B cell (primary cell): ENCODE measurements around the gene ZNF410. TPM values are rescaled to one million over a fixed set of nuclear protein-coding genes. Genes with fewer than 3 reads are reported as not detected.
A peak's percentile ranks its signal among the peaks of the same experiment; 100 is the strongest.

Source experiments
- ATAC-seq: fragments of 200-7000 bp; cut with Tn5 transposase; one replicate; pipeline ENCODE4 v1.10.0; 2021; ENCODE audit warnings: low read depth, mild to moderate bottlenecking, moderate number of reproducible peaks, moderate library complexity
- CTCF ChIA-PET: fragments of 350-600 bp; sonication (Branson Sonifier 250); formaldehyde crosslinking; loops from one replicate; lab custom pipeline; 2021; ENCODE audit warnings: antibody characterized with exemption, inconsistent platforms; lab: Charles Lee
- POLR2A ChIA-PET: fragments of 350-600 bp; sonication (Branson Sonifier 250); formaldehyde crosslinking; loops from one replicate; lab custom pipeline; 2021; ENCODE audit warnings: antibody characterized with exemption; lab: Charles Lee
- DNase-seq: peaks from one replicate; pipeline ENCODE4 v3.0.0; 2013
- H2AFZ ChIP-seq: 2 replicates; pipeline ENCODE4 v1.6.1; 2012; ENCODE audit warnings: mild to moderate bottlenecking, low read depth, low read length; ENCODE audit not compliant: insufficient read depth, poor library complexity, severe bottlenecking
- H3K27ac ChIP-seq, 2 donors: 1 replicate in 1 of 2; 2 replicates in 1 of 2; pipeline ENCODE4 v1.5.1; 2012 to 2013; ENCODE audit warnings: low read length in 2 of 2, mild to moderate bottlenecking in 2 of 2, moderate library complexity in 1 of 2
- H3K27me3 ChIP-seq, 4 experiments: fragments of 200-600 bp in 1 of 4; sonication (generic) in 1 of 4; replicated peaks in 1 of 4; 1 replicate in 2 of 4; 2 replicates in 2 of 4; pipeline versions ENCODE4 v1.6.1 to v1.7.0; 2013 to 2016; ENCODE audit warnings: low read length in 3 of 4, mild to moderate bottlenecking in 2 of 4, mixed read lengths in 1 of 4, moderate library complexity in 1 of 4; ENCODE audit not compliant: insufficient read depth in 4 of 4, control insufficient read depth in 3 of 4; ENCODE audit errors: control extremely low read depth in 1 of 4
- H3K36me3 ChIP-seq, 2 experiments: replicated peaks in 1 of 2; 1 replicate in 1 of 2; 2 replicates in 1 of 2; pipeline versions ENCODE4 v1.6.1 to v1.7.1; 2013; ENCODE audit warnings: low read length in 1 of 2; ENCODE audit not compliant: insufficient read depth in 2 of 2, control insufficient read depth in 1 of 2; ENCODE audit errors: control extremely low read depth in 1 of 2, extremely low read depth in 1 of 2
- H3K4me1 ChIP-seq, 2 donors: fragments of 200-600 bp in 1 of 2; sonication (generic) in 1 of 2; 1 replicate in 1 of 2; 2 replicates in 1 of 2; pipeline versions ENCODE4 v1.5.1 to v1.6.1; 2013 to 2017; ENCODE audit warnings: low read length in 2 of 2; ENCODE audit not compliant: control insufficient read depth in 2 of 2, insufficient read depth in 2 of 2
- H3K4me2 ChIP-seq: replicated peaks from 2 replicates; pipeline ENCODE3; 2012; ENCODE audit warnings: mild to moderate bottlenecking, low read depth, low read length; ENCODE audit not compliant: poor library complexity, severe bottlenecking
- H3K4me3 ChIP-seq, 5 experiments: fragments of 200-600 bp in 1 of 5; sonication (generic) in 1 of 5; 1 replicate in 3 of 5; 2 replicates in 2 of 5; pipeline versions ENCODE4 v1.5.1 to v1.7.0; 2011 to 2016; ENCODE audit warnings: low read length in 4 of 5, mild to moderate bottlenecking in 4 of 5, low read depth in 2 of 5, control low read depth in 1 of 5, moderate library complexity in 1 of 5; ENCODE audit not compliant: insufficient read depth in 1 of 5; ENCODE audit errors: control extremely low read depth in 1 of 5, extremely low read depth in 1 of 5
- H3K79me2 ChIP-seq: fragments of 200-600 bp; sonication (generic); one replicate; pipeline ENCODE4 v1.6.0; 2016; ENCODE audit warnings: low read length; ENCODE audit not compliant: control insufficient read depth, insufficient read depth
- H3K9ac ChIP-seq: fragments of 200-600 bp; sonication (generic); 2 replicates; pipeline ENCODE4 v1.6.1; 2017; ENCODE audit warnings: mild to moderate bottlenecking, low read length, moderate library complexity
- H3K9me3 ChIP-seq, 3 donors: one replicate each; pipeline versions ENCODE4 v1.6.1 to v1.7.1; 2013; ENCODE audit warnings: low read length in 2 of 3; ENCODE audit not compliant: control insufficient read depth in 2 of 3, insufficient read depth in 1 of 3; ENCODE audit errors: control extremely low read depth in 1 of 3
- H4K20me1 ChIP-seq: 2 replicates; pipeline ENCODE4 v1.6.0; 2012; ENCODE audit warnings: mild to moderate bottlenecking, low read length; ENCODE audit not compliant: insufficient read depth, control insufficient read depth, poor library complexity, severe bottlenecking
- H3K27ac Mint-ChIP-seq: one replicate; pipeline ENCODE4 v1.8.0; 2021; ENCODE audit warnings: mixed read lengths
- H3K27me3 Mint-ChIP-seq: one replicate; pipeline ENCODE4 v1.8.0; 2021; ENCODE audit warnings: mixed read lengths
- H3K4me1 Mint-ChIP-seq: one replicate; pipeline ENCODE4 v1.8.0; 2021; ENCODE audit warnings: mixed read lengths
- H3K4me3 Mint-ChIP-seq: one replicate; pipeline ENCODE4 v1.8.0; 2021; ENCODE audit warnings: mixed read lengths
- H3K9me3 Mint-ChIP-seq: one replicate; pipeline ENCODE4 v1.8.0; 2022; ENCODE audit warnings: mixed read lengths; ENCODE audit not compliant: insufficient read depth
- EZH2 ChIP-seq: IDR thresholded peaks from 2 replicates; pipeline ENCODE4 v1.6.1; 2012; ENCODE audit warnings: borderline replicate concordance, low read depth, mild to moderate bottlenecking, moderate library complexity, low read length; ENCODE audit not compliant: insufficient read depth, poor library complexity, severe bottlenecking
- WGBS: methylation state at CpG from one replicate; pipeline ENCODE4 v1.1.5; 2013; ENCODE audit warnings: missing lambda C conversion rate; ENCODE audit not compliant: insufficient coverage; 5-methylcytosine and 5-hydroxymethylcytosine counted together
- intact Hi-C: fragments of 100-400 bp; cut with micrococcal nuclease; formaldehyde crosslinking; loops from one replicate; pipeline ENCODE4 v1.10.0; 2022
- polyA plus RNA-seq: library from polyadenylated mRNA; depleted of rRNA; stranded (reverse); fragments of >200 nt; gene quantifications from 2 replicates; pipeline ENCODE4 v1.2.3, GENCODE V29; 2012
- total RNA-seq, 2 donors: library from RNA; stranded (reverse); fragments of 120-200 nt in 1 of 2; gene quantifications; 1 replicate in 1 of 2; 2 replicates in 1 of 2; pipeline versions ENCODE4 v1.2.3 to v1.2.4, GENCODE V29; 2013 to 2022
- TF ChIP-seq, protein P1 (sequence below): fragments of 200-600 bp; IDR thresholded peaks from one replicate; pipeline ENCODE4 v1.8.0; 2022; ENCODE audit warnings: antibody characterized with exemption, mild to moderate bottlenecking

ZNF410 gene
- total and polyA plus RNA-seq, 2 donors (not counting 1 experiment from before 2014, with no cell fraction given): 18.9 to 69.0 TPM

DNA sequence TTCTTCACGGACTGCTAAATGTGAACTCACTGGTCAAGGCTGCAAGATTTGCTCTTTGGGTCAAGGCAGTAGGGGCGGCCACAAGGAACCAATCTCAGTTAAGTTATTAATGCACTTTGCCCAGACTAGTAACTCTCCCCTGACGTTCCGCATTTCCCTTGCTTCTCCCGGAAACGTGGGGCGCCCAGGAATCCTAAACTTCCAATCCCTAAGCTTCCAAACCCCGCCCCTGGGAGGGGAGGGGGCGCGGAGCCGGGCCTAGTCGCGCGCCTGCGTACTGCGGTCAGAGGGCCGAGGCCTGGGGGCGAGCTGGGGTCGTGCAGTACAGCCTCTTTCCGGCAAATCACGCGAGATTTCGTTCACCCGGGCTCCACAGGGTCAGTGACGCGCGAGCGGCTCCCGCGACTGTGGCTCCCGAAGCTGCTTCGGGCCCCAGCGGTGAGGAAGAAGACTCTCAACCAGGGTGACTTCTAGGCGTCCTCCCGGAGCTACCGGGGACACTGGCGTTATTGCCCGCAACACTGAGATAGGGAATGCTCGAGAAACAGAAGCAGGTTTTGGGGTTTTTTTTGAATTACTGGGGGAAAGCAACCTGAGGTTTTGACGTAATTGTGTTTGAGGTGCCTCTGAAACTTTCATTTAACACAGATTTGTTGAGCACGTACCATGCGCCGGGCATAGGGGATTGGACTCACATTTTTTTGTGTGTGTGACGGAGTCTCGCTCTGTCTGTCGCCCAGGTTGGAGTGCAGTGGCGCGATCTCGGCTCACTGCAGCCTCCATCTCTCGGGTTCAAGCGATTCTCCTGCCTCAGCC, 34.9 kb upstream of the ZNF410 start, which contains the start of gene PTGR2:
TSS of gene PTGR2 (plus strand) at position 265 of the 816 bp plus-strand sequence. CDS start 7,032 bp downstream, outside the sequence.
- Mint-ChIP-seq H3K9me3 (no peaks in the 10 kb centered on the region), H3K4me1 (peaks cover 17% of the 10 kb centered on the region), H3K4me3 (peak within 1 kb of the TSS; percentile 95), H3K27ac (peak within 1 kb of the TSS; percentile 96), H3K27me3 (no peaks in the 10 kb centered on the region)
- ChIA-PET CTCF (interaction anchor here (0.6 to 1.8 kb wide), 11 partner anchors 16 to 124 kb away, joined by 3 to 9 read pairs (median 4); no protein-coding TSS in a partner anchor), POLR2A (interaction anchor here (1.2 to 1.9 kb wide), 3 partner anchors 35 to 93 kb away, joined by 3 to 8 read pairs (median 3); partner anchors contain the start of gene ZNF410)
- H3K4me1 ChIP-seq: peaks cover 10 to 18% of the 10 kb centered on the region in 2 donors
- H3K9me3 ChIP-seq: no peaks in the 10 kb centered on the region
- peak within 1 kb of the TSS; percentile 96 for H3K9ac ChIP-seq
- no peaks in the 10 kb centered on the region for H3K79me2 ChIP-seq
- no peaks in the 10 kb centered on the region for H4K20me1 ChIP-seq
- ATAC-seq (peak; percentile 96), DNase-seq (peak; percentile 96)
- H3K27me3 ChIP-seq: no peaks in the 10 kb centered on the region
- H2AFZ ChIP-seq: peak within 1 kb of the TSS; percentile 95
- peak within 1 kb of the TSS; percentile 67 to 88 for H3K27ac ChIP-seq
- H3K4me2 ChIP-seq: peak within 1 kb of the TSS; percentile 78
- intact Hi-C loops: loop anchor here (1.0 to 10.0 kb wide), 6 partner anchors 35 to 236 kb away; partner anchors contain the start of genes DNAL1, PNMA1 and ZNF410
- WGBS: 3% methylated on average over 48 of the region's 51 CpGs
- TF ChIP-seq, protein P1, sequence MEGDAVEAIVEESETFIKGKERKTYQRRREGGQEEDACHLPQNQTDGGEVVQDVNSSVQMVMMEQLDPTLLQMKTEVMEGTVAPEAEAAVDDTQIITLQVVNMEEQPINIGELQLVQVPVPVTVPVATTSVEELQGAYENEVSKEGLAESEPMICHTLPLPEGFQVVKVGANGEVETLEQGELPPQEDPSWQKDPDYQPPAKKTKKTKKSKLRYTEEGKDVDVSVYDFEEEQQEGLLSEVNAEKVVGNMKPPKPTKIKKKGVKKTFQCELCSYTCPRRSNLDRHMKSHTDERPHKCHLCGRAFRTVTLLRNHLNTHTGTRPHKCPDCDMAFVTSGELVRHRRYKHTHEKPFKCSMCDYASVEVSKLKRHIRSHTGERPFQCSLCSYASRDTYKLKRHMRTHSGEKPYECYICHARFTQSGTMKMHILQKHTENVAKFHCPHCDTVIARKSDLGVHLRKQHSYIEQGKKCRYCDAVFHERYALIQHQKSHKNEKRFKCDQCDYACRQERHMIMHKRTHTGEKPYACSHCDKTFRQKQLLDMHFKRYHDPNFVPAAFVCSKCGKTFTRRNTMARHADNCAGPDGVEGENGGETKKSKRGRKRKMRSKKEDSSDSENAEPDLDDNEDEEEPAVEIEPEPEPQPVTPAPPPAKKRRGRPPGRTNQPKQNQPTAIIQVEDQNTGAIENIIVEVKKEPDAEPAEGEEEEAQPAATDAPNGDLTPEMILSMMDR: no peak
- TF ChIP-seq EZH2: no peak
- peak within 1 kb of the TSS; percentile 51 to 90 (median 77) for H3K4me3 ChIP-seq
- no peaks in the 10 kb centered on the region for H3K36me3 ChIP-seq

DNA sequence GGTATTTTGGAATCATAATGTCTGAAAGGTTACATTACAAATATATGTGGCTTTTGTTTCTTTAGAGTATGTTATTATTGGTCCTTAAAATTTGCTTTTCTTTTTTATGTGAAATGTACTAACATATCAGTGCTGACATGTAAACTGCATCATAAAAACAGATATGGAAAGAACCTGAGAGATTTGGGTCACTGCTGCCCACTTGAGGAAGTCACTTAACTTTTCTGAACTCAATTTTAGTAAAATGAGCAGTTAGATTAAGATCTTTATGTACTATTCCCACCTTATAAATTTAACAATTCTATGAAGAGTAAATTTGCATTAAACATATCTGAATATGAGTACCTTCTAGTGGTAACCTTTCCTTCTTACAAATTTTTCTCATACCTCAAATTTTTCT, 27.5 kb upstream of the ZNF410 start:
- no peaks in the 10 kb centered on the region for H3K9me3 Mint-ChIP-seq
- Histone ChIP-seq H3K36me3 (no peaks in the 10 kb centered on the region), H4K20me1 (no peaks in the 10 kb centered on the region), H3K79me2 (no peaks in the 10 kb centered on the region), H2AFZ (no peak overlapping the region), H3K4me3 (no peak overlapping the region), H3K4me1 (no peaks in the 10 kb centered on the region), H3K27me3 (no peaks in the 10 kb centered on the region), H3K4me2 (no peak overlapping the region), H3K9ac (no peak overlapping the region), H3K27ac (no peak overlapping the region), H3K9me3 (no peaks in the 10 kb centered on the region)
- no peak overlapping the region for H3K4me3 Mint-ChIP-seq
- DNase-seq (no peak), ATAC-seq (no peak)
- CTCF ChIA-PET: no interaction called here
- H3K4me1 Mint-ChIP-seq: no peaks in the 10 kb centered on the region
- TF ChIP-seq, protein P1: no peak
- no peak for TF ChIP-seq EZH2
- intact Hi-C loops: loop anchor here (10.0 kb wide), 1 partner anchor 214 kb away; the partner anchor contains the start of gene DNAL1
- no peak overlapping the region for H3K27ac Mint-ChIP-seq
- H3K27me3 Mint-ChIP-seq: no peaks in the 10 kb centered on the region
- POLR2A ChIA-PET: no interaction called here
